Superior temporal gyrus (tissue), 1 donor: ENCODE results near the gene DBX1.
"Not testable (repeated sequence)": the region's sequence is repeated elsewhere in the genome, so short reads cannot be mapped to it uniquely, and the experiment has no call there.

Source experiments
- DNase-seq: peaks from one replicate; pipeline ENCODE4 v3.0.0-alpha.2; 2016; ENCODE audit errors: extremely low spot score

The DBX1 gene

GRCh38 chr11:20161923-20162744 lies 1.9 kb upstream of the DBX1 start:
- DNase-seq, result no peak

GRCh38 chr11:20161230-20161918 lies 1.1 kb upstream of the DBX1 start:
- no peak for DNase-seq

- DNase-seq, result no peak
Observed at GRCh38 chr11:20159466-20160381, 551 bp downstream of the DBX1 start.

- DNase-seq, result no peak
Observed at GRCh38 chr11:20158597-20159257, 1.5 kb downstream of the DBX1 start.

GRCh38 chr11:20157728-20158127 lies 2.5 kb downstream of the DBX1 start:
- no peak for DNase-seq

GRCh38 chr11:20156876-20157613 lies 3.2 kb downstream of the DBX1 start:
- DNase-seq, result no peak

GRCh38 chr11:20156280-20156875 lies 3.9 kb downstream of the DBX1 start:
- DNase-seq, result no peak

GRCh38 chr11:20155683-20156279 lies 4.5 kb downstream of the DBX1 start:
- DNase-seq, result no peak

GRCh38 chr11:20154381-20154780 lies 5.9 kb downstream of the DBX1 start:
- DNase-seq, result no peak

- DNase-seq, result no peak
Observed at GRCh38 chr11:20138707-20139106, 21.6 kb downstream of the DBX1 start.

GRCh38 chr11:20137637-20138036 lies 22.6 kb downstream of the DBX1 start:
- no peak for DNase-seq

GRCh38 chr11:20134991-20135736 lies 25.1 kb downstream of the DBX1 start:
- DNase-seq, result no peak

GRCh38 chr11:20132667-20133039 lies 27.6 kb downstream of the DBX1 start:
- DNase-seq, result no peak

GRCh38 chr11:20131788-20132666 lies 28.2 kb downstream of the DBX1 start:
- DNase-seq, result peak; percentile 78

GRCh38 chr11:20129665-20130064 lies 30.6 kb downstream of the DBX1 start:
- no peak for DNase-seq

- not testable (repeated sequence) for DNase-seq
Observed at GRCh38 chr11:20128528-20128825, 31.8 kb downstream of the DBX1 start.

- peak; percentile 91 for DNase-seq
Observed at GRCh38 chr11:20127671-20128527, 32.4 kb downstream of the DBX1 start.

- no peak for DNase-seq
Observed at GRCh38 chr11:20126724-20127123, 33.6 kb downstream of the DBX1 start.
